Stimulated activated CD4-positive, alpha-beta T cell treated with anti-CD3 and anti-CD28 coated beads, Interleukin-1b, Interleukin-23, amount 100 ng/mL, for 48 hours (primary cell): ENCODE measurements around the gene PNPLA1.

Source experiments
- DNase-seq: peaks from one replicate; pipeline ENCODE4 v3.0.0-alpha.2; 2020

Gene PNPLA1

GRCh38 chr6:36247693-36248092 lies 22.2 kb upstream of the PNPLA1 start:
- no peak for DNase-seq

- no peak for DNase-seq
Observed at GRCh38 chr6:36248980-36249379, 20.9 kb upstream of the PNPLA1 start.

GRCh38 chr6:36249536-36249935 lies 20.3 kb upstream of the PNPLA1 start:
- no peak for DNase-seq

GRCh38 chr6:36252005-36252404 lies 17.9 kb upstream of the PNPLA1 start:
- no peak for DNase-seq

- no peak for DNase-seq
Observed at GRCh38 chr6:36263390-36264000, 6.4 kb upstream of the PNPLA1 start.

GRCh38 chr6:36265744-36266143 lies 4.1 kb upstream of the PNPLA1 start:
- no peak for DNase-seq

- DNase-seq: no peak
Observed at GRCh38 chr6:36266913-36267644, 2.8 kb upstream of the PNPLA1 start.

- DNase-seq: no peak
Observed at GRCh38 chr6:36267731-36268477, 2.0 kb upstream of the PNPLA1 start.

GRCh38 chr6:36268478-36269275 lies 1.2 kb upstream of the PNPLA1 start:
- DNase-seq: no peak

GRCh38 chr6:36272234-36272633 lies 2.4 kb downstream of the PNPLA1 start:
- no peak for DNase-seq

GRCh38 chr6:36273067-36273466 lies 3.2 kb downstream of the PNPLA1 start:
- DNase-seq: no peak

GRCh38 chr6:36273802-36274514 lies 4.1 kb downstream of the PNPLA1 start:
- DNase-seq: no peak

- no peak for DNase-seq
Observed at GRCh38 chr6:36276581-36277536, 7.0 kb downstream of the PNPLA1 start.

- no peak for DNase-seq
Observed at GRCh38 chr6:36277946-36278470, 8.1 kb downstream of the PNPLA1 start.

- DNase-seq: no peak
Observed at GRCh38 chr6:36280467-36280866, 10.6 kb downstream of the PNPLA1 start.

- DNase-seq: no peak
Observed at GRCh38 chr6:36280983-36281382, 11.1 kb downstream of the PNPLA1 start.

GRCh38 chr6:36283608-36284007 lies 13.7 kb downstream of the PNPLA1 start:
- DNase-seq: no peak

GRCh38 chr6:36284359-36284758 lies 14.5 kb downstream of the PNPLA1 start:
- no peak for DNase-seq

GRCh38 chr6:36285187-36285671 lies 15.4 kb downstream of the PNPLA1 start:
- no peak for DNase-seq

- DNase-seq: no peak
Observed at GRCh38 chr6:36285797-36286196, 15.9 kb downstream of the PNPLA1 start.

GRCh38 chr6:36286858-36287257 lies 17.0 kb downstream of the PNPLA1 start:
- no peak for DNase-seq
